SK-N-SH (cell line): Measurements from ENCODE around the gene RGL1.

Experiments
- CTCF ChIP-seq: fragments of 200-600 bp; sonication (generic); IDR thresholded peaks from 2 replicates; pipeline ENCODE4 v1.6.1; 2017; ENCODE audit warnings: antibody characterized with exemption, mild to moderate bottlenecking, moderate library complexity
- EP300 ChIP-seq, 2 experiments: IDR thresholded peaks; 2 replicates each; pipeline versions ENCODE4 v1.4.0 to v1.6.1; 2012; ENCODE audit warnings: borderline replicate concordance in 1 of 2, low read depth in 1 of 2, low read length in 1 of 2
- EZH2phosphoT487 ChIP-seq: fragments of 200-600 bp; sonication (generic); IDR thresholded peaks from 2 replicates; pipeline ENCODE4 v1.6.1; 2017; ENCODE audit warnings: low read depth, mixed run types, mild to moderate bottlenecking, antibody characterized with exemption, moderate library complexity, borderline replicate concordance
- FOXM1 ChIP-seq: IDR thresholded peaks from 2 replicates; pipeline ENCODE4 v1.4.0; 2012; ENCODE audit warnings: low read depth, mild to moderate bottlenecking
- IRF3 ChIP-seq: fragments of 150-350 bp; IDR thresholded peaks from 2 replicates; pipeline ENCODE4 v1.6.1; 2016; ENCODE audit warnings: mild to moderate bottlenecking, low read depth, low read length
- MXI1 ChIP-seq: IDR thresholded peaks from 2 replicates; pipeline ENCODE4 v1.6.1; 2012; ENCODE audit warnings: mild to moderate bottlenecking, low read depth, low read length, improper control_type of control experiment
- NFIC ChIP-seq: IDR thresholded peaks from 2 replicates; pipeline ENCODE4 v1.4.0; 2012; ENCODE audit warnings: borderline replicate concordance
- POLR2AphosphoS5 ChIP-seq: IDR thresholded peaks from 2 replicates; pipeline ENCODE4 v1.6.1; 2012; ENCODE audit warnings: low read depth, low read length
- RAD21 ChIP-seq: IDR thresholded peaks from 2 replicates; pipeline ENCODE4 v1.6.1; 2012; ENCODE audit warnings: mild to moderate bottlenecking, low read length
- RCOR1 ChIP-seq: fragments of 150-350 bp; IDR thresholded peaks from 2 replicates; pipeline ENCODE4 v1.6.1; 2017; ENCODE audit warnings: antibody characterized with exemption, low read length
- SMC3 ChIP-seq: IDR thresholded peaks from 2 replicates; pipeline ENCODE4 v1.6.1; 2012; ENCODE audit warnings: low read depth, low read length, improper control_type of control experiment
- TCF12 ChIP-seq: IDR thresholded peaks from 2 replicates; pipeline ENCODE4 v1.4.0; 2012
- TF ChIP-seq, protein P1 (sequence below): IDR thresholded peaks from 2 replicates; pipeline ENCODE4 v1.6.1; 2012; ENCODE audit warnings: mild to moderate bottlenecking, low read depth, low read length, moderate library complexity

- TF ChIP-seq EP300 (IDR thresholded peaks at IDR 0.05; ENCODE audit: borderline replicate concordance in 1 of 2, low read depth in 1 of 2, low read length in 1 of 2) (no peak), CTCF (no peak), NFIC (no peak), MXI1 (no peak), POLR2AphosphoS5 (no peak), TCF12 (no peak), RAD21 (no peak), FOXM1 (no peak), SMC3 (no peak), EZH2phosphoT487 (no peak), RCOR1 (no peak), IRF3 (no peak)
- TF ChIP-seq, protein P1, sequence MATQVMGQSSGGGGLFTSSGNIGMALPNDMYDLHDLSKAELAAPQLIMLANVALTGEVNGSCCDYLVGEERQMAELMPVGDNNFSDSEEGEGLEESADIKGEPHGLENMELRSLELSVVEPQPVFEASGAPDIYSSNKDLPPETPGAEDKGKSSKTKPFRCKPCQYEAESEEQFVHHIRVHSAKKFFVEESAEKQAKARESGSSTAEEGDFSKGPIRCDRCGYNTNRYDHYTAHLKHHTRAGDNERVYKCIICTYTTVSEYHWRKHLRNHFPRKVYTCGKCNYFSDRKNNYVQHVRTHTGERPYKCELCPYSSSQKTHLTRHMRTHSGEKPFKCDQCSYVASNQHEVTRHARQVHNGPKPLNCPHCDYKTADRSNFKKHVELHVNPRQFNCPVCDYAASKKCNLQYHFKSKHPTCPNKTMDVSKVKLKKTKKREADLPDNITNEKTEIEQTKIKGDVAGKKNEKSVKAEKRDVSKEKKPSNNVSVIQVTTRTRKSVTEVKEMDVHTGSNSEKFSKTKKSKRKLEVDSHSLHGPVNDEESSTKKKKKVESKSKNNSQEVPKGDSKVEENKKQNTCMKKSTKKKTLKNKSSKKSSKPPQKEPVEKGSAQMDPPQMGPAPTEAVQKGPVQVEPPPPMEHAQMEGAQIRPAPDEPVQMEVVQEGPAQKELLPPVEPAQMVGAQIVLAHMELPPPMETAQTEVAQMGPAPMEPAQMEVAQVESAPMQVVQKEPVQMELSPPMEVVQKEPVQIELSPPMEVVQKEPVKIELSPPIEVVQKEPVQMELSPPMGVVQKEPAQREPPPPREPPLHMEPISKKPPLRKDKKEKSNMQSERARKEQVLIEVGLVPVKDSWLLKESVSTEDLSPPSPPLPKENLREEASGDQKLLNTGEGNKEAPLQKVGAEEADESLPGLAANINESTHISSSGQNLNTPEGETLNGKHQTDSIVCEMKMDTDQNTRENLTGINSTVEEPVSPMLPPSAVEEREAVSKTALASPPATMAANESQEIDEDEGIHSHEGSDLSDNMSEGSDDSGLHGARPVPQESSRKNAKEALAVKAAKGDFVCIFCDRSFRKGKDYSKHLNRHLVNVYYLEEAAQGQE, result no peak
These were observed 27.6 kb upstream of the RGL1 start for GRCh38 chr1:183777328-183777727.
